ENCODE results near the gene EIPR1. TPM values are rescaled to one million over a fixed set of nuclear protein-coding genes. Genes with fewer than 3 reads are reported as not detected.

EIPR1 gene
- total and polyA plus RNA-seq, 2 experiments from 2014 or later: 23.2 to 28.2 TPM

- Histone ChIP-seq H3K27ac (no peak overlapping the region), H3K27me3 (no peaks in the 10 kb centered on the region), H3K4me1 (ENCODE audit: low read depth) (peaks cover 11% of the 10 kb centered on the region), H3K9me3 (ENCODE audit: low read depth) (no peaks in the 10 kb centered on the region), H3K4me3 (no peak overlapping the region), H3K36me3 (no peaks in the 10 kb centered on the region)
- DNase-seq (ENCODE audit: low read depth in 1 of 2, low spot score in 1 of 2): no peak
- TF ChIP-seq, protein P1, sequence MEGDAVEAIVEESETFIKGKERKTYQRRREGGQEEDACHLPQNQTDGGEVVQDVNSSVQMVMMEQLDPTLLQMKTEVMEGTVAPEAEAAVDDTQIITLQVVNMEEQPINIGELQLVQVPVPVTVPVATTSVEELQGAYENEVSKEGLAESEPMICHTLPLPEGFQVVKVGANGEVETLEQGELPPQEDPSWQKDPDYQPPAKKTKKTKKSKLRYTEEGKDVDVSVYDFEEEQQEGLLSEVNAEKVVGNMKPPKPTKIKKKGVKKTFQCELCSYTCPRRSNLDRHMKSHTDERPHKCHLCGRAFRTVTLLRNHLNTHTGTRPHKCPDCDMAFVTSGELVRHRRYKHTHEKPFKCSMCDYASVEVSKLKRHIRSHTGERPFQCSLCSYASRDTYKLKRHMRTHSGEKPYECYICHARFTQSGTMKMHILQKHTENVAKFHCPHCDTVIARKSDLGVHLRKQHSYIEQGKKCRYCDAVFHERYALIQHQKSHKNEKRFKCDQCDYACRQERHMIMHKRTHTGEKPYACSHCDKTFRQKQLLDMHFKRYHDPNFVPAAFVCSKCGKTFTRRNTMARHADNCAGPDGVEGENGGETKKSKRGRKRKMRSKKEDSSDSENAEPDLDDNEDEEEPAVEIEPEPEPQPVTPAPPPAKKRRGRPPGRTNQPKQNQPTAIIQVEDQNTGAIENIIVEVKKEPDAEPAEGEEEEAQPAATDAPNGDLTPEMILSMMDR (IDR thresholded peaks at IDR 0.05; ENCODE audit: low read depth, low read length): no peak
Measured at GRCh38 chr2:3266925-3267867, 110.4 kb downstream of the EIPR1 start.

DNA sequence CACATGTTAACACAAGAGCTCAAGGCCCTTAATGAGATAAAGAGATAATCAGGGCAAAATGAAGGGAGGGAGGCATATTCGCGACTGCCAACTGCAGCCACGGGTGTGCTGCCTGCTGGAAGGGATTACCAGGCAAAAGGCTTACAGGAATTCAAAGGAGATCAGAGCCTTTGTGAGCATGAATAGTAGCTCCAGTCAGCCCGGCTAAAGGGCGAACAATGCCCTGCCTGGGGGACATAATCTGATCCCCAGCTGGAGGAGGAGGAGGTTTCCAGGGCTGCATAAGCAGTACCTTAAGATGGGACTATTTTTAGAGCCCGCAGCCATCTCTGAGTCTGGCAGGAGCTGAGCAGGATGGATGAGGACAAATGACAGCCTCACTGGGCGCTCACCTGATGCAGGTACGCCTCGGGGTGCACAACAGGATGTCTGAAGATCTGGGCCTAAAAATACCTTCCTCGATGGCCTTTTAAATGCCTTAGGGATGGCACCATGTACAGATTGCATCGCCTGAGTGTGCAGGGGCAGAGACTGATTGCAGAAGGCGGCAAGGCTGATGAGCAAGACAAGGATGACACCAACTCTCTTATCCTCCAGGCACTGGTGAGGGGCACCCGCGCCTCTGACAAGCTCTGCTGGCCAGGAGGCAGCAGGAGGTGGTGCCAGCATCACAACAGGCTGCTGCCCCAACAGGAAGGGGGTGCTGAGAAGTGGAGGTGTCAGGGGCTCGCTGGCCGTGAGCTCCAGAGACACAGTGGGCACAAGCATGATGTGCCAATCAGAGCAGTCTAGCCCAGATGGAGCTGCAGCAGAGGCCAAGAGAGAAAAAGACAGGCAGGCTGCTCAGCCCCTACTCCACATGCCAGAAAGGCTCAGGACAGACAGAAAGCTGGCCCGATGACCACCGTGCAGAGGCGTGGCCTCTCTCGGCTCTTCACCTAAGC lies 111.4 kb downstream of the EIPR1 start:
- Histone ChIP-seq H3K36me3 (no peaks in the 10 kb centered on the region), H3K27me3 (no peaks in the 10 kb centered on the region), H3K9me3 (ENCODE audit: low read depth) (no peaks in the 10 kb centered on the region), H3K4me1 (ENCODE audit: low read depth) (peaks cover 11% of the 10 kb centered on the region), H3K4me3 (no peak overlapping the region), H3K27ac (no peak overlapping the region)
- TF ChIP-seq, protein P1 (IDR thresholded peaks at IDR 0.05; ENCODE audit: low read depth, low read length): no peak
- peak in 1 of 2 donors; percentile 11 for DNase-seq (ENCODE audit: low read depth in 1 of 2, low spot score in 1 of 2)

GRCh38 chr2:3265471-3265870 lies 112.1 kb downstream of the EIPR1 start:
- no peaks in the 10 kb centered on the region for H3K36me3 ChIP-seq
- H3K27ac ChIP-seq: no peak overlapping the region
- no peaks in the 10 kb centered on the region for H3K27me3 ChIP-seq
- DNase-seq (ENCODE audit: low read depth in 1 of 2, low spot score in 1 of 2): no peak
- H3K4me3 ChIP-seq: no peak overlapping the region
- peaks cover 11% of the 10 kb centered on the region for H3K4me1 ChIP-seq (ENCODE audit: low read depth)
- TF ChIP-seq, protein P1 (IDR thresholded peaks at IDR 0.05; ENCODE audit: low read depth, low read length): no peak
- H3K9me3 ChIP-seq (ENCODE audit: low read depth): no peaks in the 10 kb centered on the region

GRCh38 chr2:3264010-3264744 lies 113.4 kb downstream of the EIPR1 start:
- Histone ChIP-seq H3K9me3 (ENCODE audit: low read depth) (no peaks in the 10 kb centered on the region), H3K4me3 (no peak overlapping the region), H3K36me3 (no peaks in the 10 kb centered on the region), H3K27ac (no peak overlapping the region), H3K4me1 (ENCODE audit: low read depth) (peaks cover 11% of the 10 kb centered on the region), H3K27me3 (no peaks in the 10 kb centered on the region)
- TF ChIP-seq, protein P1 (IDR thresholded peaks at IDR 0.05; ENCODE audit: low read depth, low read length): no peak
- peak in 1 of 2 donors; percentile 34 for DNase-seq (ENCODE audit: low read depth in 1 of 2, low spot score in 1 of 2)

GRCh38 chr2:3263487-3263886 lies 114.1 kb downstream of the EIPR1 start:
- H3K36me3 ChIP-seq: no peaks in the 10 kb centered on the region
- DNase-seq (ENCODE audit: low read depth in 1 of 2, low spot score in 1 of 2): no peak
- no peaks in the 10 kb centered on the region for H3K27me3 ChIP-seq
- H3K27ac ChIP-seq: no peak overlapping the region
- no peaks in the 10 kb centered on the region for H3K9me3 ChIP-seq (ENCODE audit: low read depth)
- TF ChIP-seq, protein P1 (IDR thresholded peaks at IDR 0.05; ENCODE audit: low read depth, low read length): no peak
- H3K4me1 ChIP-seq (ENCODE audit: low read depth): peaks cover 11% of the 10 kb centered on the region
- H3K4me3 ChIP-seq: no peak overlapping the region

All from cardiac muscle cell (in vitro differentiated cells and primary cell).